GM21515 (cell line): ENCODE results near the gene RPUSD1.
"Not testable (repeated sequence)": the region's sequence is repeated elsewhere in the genome, so short reads cannot be mapped to it uniquely, and the experiment has no call there.

ENCODE experiments used
- ATAC-seq: cut with Tn5 transposase; IDR thresholded peaks from one replicate; pipeline ENCODE4 v1.9.1; 2021; ENCODE audit not compliant: unreplicated experiment

The RPUSD1 gene

GRCh38 chr16:768428-768827, 19.8 kb downstream of the RPUSD1 start:
- ATAC-seq: no peak

DNA sequence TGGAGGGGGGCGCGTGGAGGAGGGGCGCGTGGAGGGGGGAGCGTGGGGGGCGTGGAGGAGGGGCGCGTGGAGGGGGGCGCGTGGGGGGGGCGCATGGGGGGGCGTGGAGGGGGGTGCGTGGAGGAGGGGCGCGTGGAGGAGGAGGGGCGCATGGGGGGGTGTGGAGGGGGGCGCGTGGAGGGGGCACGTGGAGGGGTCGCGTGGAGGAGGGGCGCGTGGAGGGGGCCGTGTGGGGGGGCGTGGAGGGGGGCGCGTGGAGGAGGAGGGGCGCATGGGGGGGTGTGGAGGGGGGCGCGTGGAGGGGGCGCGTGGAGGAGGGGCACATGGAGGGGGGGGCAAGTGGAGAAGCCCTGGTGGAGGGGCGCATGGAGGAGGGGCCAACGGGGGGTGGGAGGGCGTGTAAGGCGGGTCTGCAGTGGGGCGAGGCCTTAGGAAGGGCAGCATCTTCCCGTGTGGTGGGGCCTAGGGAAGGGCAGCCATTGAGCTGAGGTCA, 20.4 kb downstream of the RPUSD1 start:
- ATAC-seq: no peak

DNA sequence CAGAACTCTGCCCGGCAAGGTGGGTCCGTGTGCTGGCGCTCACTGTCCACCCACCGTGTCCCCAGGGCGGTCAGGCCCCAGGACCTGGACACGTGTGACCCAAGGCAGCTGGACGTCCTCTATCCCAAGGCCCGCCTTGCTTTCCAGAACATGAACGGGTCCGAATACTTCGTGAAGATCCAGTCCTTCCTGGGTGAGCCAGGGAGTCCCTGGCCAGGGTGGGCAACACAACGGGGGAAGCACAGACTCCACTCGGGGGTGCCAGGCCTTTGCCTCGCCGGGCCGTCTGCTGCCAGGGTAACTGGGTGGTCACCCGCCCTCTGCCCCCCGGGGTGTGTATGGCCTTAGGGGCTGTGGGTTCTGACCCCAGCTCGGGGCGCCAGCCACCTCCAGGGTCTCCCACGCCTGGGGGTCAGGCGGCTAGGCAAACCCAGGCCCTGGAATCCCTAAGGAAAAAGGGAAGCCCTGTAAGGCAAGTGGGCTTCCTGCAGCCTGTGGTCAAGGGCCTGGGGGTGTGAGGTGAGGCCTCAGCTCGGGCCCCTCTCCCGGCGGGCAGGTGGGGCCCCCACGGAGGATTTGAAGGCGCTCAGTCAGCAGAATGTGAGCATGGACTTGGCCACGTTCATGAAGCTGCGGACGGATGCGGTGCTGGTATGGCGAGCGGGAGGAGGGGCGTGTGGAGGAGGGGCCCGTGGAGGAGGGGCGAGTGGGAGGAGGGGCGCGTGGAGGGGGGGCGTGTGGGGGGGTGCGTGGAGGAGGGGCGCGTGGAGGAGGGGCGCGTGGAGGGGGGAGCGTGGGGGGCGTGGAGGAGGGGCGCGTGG, 21.2 kb downstream of the RPUSD1 start:
- no peak for ATAC-seq

- no peak for ATAC-seq
These were observed 22.0 kb downstream of the RPUSD1 start for GRCh38 chr16:766008-766819.

DNA sequence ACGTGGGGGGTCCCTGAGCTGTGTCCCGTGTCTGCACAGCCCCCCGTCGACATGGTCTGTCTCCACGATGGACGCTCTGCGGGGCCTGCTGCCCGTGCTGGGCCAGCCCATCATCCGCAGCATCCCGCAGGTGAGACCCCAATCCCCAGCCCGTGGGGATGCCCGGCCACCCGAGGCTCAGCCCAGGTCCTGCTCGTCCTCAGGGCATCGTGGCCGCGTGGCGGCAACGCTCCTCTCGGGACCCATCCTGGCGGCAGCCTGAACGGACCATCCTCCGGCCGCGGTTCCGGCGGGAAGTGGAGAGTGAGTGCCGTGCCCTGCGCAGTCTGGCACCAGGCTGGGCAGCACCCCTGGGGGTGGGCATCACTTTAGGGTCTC, 22.7 kb downstream of the RPUSD1 start:
- no peak for ATAC-seq

DNA sequence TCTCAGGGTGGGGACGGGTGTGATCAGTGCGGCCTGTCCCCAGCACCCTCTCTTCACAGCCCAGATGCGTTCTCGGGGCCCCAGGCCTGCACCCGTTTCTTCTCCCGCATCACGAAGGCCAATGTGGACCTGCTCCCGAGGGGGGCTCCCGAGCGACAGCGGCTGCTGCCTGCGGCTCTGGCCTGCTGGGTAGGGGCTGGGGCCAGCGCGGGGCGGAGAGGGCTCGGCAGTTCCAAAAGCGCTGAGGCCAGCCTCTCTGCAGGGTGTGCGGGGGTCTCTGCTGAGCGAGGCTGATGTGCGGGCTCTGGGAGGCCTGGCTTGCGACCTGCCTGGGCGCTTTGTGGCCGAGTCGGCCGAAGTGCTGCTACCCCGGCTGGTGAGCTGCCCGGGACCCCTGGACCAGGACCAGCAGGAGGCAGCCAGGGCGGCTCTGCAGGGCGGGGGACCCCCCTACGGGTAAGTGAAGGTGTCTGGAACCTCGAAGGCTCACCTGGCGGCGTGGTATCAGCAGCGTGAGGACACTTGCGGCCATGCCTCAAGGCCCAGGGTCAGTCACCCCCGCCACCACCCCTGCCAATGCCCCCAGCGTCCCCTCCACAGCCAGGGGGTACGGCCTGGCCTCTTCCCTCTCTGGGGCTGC, 23.2 kb downstream of the RPUSD1 start:
- no peak for ATAC-seq

- ATAC-seq: no peak
These were observed 23.9 kb downstream of the RPUSD1 start for GRCh38 chr16:764184-764750.

DNA sequence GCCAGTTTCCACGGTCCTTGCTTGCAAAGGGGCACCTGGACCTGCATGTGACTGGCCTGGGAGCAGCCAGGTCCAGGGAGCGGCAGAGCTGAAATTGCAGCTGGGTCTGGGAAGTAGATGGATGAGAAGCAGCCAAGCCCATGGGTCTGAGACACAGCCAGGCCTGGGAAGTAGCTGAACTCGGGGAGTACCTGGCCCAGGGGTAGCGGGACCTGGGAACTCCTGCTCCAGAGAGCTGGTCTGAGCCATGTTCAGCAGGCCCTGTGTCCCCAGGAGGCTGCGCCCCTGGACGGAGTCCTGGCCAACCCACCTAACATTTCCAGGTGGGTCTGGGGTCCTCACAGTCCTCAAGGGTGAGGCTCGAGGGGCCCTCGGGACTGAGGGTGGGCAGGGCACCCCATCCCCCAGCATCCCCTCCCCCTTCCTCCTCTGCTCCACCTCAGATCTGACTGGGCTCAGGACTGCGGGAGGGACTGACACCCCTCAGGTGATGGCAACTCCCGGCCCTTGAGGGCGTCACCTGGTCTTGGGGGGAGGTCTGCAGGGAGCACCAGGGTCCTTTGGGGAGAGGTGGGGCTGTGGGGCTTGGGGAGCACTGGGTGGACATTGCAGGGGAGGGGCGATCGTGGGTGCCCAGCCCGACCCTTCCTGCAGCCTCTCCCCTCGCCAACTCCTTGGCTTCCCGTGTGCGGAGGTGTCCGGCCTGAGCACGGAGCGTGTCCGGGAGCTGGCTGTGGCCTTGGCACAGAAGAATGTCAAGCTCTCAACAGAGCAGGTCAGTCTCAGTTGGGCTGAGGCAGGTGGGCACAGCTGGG, 24.6 kb downstream of the RPUSD1 start:
- ATAC-seq: no peak

DNA sequence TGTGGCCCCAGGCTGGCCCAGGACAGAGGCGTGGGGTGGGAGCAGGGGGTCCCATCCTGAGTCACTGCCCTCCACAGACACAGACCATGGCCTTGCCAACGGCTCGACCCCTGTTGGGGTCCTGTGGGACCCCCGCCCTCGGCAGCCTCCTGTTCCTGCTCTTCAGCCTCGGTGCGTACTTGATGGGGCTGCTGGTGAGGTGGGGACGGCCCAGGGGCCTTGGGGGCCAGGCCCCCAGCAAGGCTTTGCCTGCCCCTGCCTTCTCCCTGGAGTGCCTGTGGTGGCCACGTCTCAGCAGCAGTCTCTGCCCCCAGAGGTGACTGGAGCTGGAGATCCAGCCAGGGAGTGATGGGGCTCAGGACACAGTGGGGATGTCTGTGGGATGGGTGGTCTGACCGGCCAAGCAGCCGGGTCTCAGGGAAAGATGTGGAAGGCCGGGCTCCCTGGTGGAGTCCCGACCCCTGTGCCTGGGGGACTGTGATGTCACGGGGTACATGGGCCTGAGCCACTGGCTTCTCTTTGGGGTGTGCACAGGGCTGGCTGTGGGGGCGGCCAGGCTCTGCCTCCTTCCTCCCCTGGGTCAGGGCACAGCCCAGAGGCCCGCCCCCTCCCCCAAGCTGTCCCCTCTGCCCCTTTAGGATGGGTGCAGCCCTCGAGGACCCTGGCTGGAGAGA, 25.4 kb downstream of the RPUSD1 start:
- ATAC-seq: no peak

DNA sequence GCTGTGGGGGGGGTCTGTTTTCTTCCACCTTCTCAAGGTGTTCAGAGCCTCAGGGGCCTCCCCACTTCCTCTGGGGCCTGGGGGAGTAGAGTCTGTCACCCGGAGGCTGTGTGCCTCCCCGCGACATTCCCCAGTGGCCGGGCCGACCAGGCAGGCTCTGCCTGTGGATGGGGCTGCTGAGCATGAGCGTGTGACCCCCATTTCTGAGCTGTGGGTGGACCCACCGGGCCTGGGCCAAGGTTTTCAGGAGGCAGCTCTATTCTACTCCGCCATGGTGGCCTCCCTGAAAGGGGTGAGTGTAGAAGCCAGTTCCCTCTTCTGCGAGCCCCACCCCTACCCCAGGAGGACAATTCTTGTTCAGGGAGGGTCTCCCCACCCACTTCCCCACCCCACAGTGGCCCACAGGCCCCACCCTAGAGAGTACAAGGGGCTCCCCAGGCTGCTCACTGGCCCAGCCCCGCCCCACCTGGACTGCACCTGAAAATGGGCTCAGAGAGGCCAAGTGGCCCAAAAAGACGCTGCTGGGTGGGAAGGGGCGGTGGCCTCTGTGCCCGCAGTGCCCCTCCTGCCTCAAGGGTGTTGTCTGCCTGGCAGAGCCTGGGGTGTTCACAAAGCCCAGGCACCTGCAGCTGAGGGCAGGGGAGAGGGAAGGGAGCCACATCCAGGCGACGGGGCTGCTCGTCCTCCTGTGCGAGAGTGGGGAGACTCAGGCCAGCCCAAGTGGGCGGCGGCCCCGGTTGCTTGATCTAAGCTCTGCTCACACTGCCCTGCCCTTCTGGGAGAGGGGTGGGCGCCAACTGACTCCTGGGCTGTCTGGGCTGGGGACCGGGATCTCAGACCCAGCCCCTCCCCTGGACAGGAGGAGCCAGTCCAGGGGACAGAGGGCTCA, 26.3 kb downstream of the RPUSD1 start:
- ATAC-seq: no peak

- ATAC-seq: no peak
These were observed 27.4 kb downstream of the RPUSD1 start, which contains the start of gene MSLN for GRCh38 chr16:760545-761343. TSS of gene MSLN (plus strand) at chr16:760734. CDS start at chr16:762681, 1,947 bp downstream.

DNA sequence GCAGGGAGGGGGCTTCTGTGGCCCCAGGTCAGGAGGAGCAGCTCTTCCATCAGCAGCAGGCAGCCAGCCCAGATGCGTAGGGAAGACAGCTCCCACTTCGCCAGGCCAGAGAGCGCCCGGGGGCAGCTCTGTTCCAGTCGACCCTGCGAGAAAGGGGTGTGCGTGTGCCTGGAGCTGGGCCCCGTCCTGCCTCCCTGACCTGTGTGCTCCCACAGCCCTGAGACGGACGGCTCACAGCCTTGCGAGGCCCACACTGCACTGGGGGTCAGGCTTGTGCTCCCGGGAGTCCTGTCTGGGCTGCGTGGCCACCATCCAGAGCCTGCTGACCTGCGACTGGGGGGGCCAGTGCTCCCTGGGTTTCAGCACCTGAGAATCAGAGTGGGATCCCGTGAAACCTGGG, 28.1 kb downstream of the RPUSD1 start:
- no peak for ATAC-seq

DNA sequence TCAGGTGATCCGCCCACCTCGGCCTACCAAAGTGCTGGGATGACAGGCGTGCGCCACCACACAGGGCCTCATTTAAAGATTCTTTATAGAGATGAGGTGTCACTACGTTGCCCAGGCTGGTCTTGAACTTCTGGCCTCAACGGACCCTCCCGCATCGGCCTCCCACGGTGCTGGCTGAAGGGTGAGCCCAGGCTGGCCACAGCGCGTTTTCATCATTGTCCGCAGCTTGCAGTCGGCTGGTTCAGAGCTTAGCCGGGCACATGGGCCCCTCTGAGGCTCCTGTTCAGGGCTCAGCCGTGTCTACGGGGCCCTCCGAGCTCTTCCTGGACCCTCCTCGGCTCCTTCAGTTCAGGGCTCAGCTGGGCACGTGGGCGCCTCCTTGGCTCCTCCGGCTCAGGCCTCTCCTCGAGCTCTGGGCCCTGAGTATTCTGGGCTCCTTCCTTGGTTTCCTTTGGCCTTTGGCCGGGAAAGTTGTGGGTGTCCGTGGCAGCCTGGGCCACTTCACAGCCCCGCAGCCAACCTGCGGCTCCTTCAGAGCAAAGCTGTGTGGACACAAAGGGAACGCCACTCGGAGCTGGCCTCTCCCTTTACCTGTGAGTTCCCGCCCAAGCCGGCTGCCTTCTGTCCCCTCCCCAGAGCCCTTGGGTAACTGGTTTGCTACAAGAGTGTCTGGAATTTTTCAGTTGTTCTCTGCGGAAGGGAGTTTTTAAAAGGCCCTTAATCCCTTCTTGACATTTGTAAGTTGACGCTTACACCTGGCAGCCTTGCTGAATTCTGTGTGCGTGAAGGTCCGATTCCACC, 28.9 kb downstream of the RPUSD1 start:
- no peak for ATAC-seq

GRCh38 chr16:756428-756827, 31.8 kb downstream of the RPUSD1 start:
- no peak for ATAC-seq

- ATAC-seq: no peak
These were observed 33.5 kb downstream of the RPUSD1 start for GRCh38 chr16:754656-755055.

GRCh38 chr16:754121-754607, 34.0 kb downstream of the RPUSD1 start:
- ATAC-seq: not testable (repeated sequence)

DNA sequence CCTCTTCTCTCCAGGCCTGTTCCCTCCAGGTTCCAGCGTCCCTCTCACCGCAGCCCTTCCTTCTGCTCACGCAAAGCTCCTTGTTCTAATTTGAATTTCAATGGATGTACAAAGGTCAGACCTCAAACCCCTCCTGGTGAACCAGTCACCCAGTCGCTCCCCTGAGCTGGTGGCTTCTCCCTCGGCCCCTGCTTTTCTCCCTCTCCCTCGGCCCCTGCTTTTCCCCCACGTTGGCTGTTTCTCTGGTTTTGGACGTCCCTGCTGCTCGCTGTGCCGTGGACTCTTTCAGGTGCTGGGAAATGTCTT, 36.2 kb downstream of the RPUSD1 start:
- no peak for ATAC-seq
